ENCODE data around the gene ISLR. TPM values are rescaled to one million over a fixed set of nuclear protein-coding genes. Genes with fewer than 3 reads are reported as not detected.

The ISLR gene
- total and polyA plus RNA-seq, 9 of the 15 experiments (the other 6 are each of a cell fraction or from before 2014, with no cell fraction given), result not detected

- DNase-seq (ENCODE audit: extremely low read depth in 1 of 4, low spot score in 3 of 4) (no peak), ATAC-seq (no peak), FAIRE-seq (no peak)
- Histone ChIP-seq H3K9me3 (replicated peaks; ENCODE audit: control insufficient read depth, insufficient read depth, low read depth, low read length) (no peaks in the 10 kb centered on the region), H3K9ac (ENCODE audit: insufficient read depth in 1 of 2, low read depth in 2 of 2, low read length in 2 of 2) (no peak overlapping the region), H3K4me2 (ENCODE audit: insufficient read depth, low read length) (no peak overlapping the region), H3K9me1 (ENCODE audit: control insufficient read depth, insufficient read depth, low read length) (no peaks in the 10 kb centered on the region), H3K27ac (ENCODE audit: extremely low read depth, low read depth, low read length) (no peak overlapping the region), H2AFZ (ENCODE audit: low read depth, low read length) (no peak overlapping the region), H3K79me2 (ENCODE audit: control insufficient read depth, insufficient read depth, low read length) (no peaks in the 10 kb centered on the region), H3K36me3 (ENCODE audit: control insufficient read depth, insufficient read depth, low read length) (no peaks in the 10 kb centered on the region), H3K4me1 (replicated peaks in 1 of 2; ENCODE audit: control insufficient read depth in 2 of 2, insufficient read depth in 2 of 2, low read length in 2 of 2) (peaks cover 3 to 5% of the 10 kb centered on the region in 2 experiments; a peak in 2 of 5 replicates), H3K4me3 (no peak overlapping the region), H4K20me1 (replicated peaks; ENCODE audit: control insufficient read depth, insufficient read depth, low read length) (peaks cover 8% of the 10 kb centered on the region; the same call in 1 of the 2 replicates), H3K27me3 (ENCODE audit: control insufficient read depth in 2 of 2, insufficient read depth in 2 of 2, low read length in 2 of 2) (peaks cover 9 to 38% of the 10 kb centered on the region in 2 experiments; a peak in 3 of 5 replicates)
- intact Hi-C loops (cut with micrococcal nuclease) (no loop called here), in situ Hi-C loops (cut with MboI) (no loop called here)
- POLR2A ChIA-PET, result no interaction called here
- WGBS (ENCODE audit: insufficient coverage, low coverage, missing lambda C conversion rate), result 7% methylated on average over 6 of the region's 6 CpGs
- no TSS peak for BruUV-seq (replicated peaks)
- TF ChIP-seq ZNF384 (IDR thresholded peaks at IDR 0.05; ENCODE audit: low read depth, low read length) (no peak), TRIM24 (IDR thresholded peaks at IDR 0.05) (no peak), KDM1A (IDR thresholded peaks at IDR 0.05) (peak in 1 of 2 experiments; percentile 64; a peak in 2 of 4 replicates), RCOR1 (IDR thresholded peaks at IDR 0.05; ENCODE audit: borderline replicate concordance in 1 of 2, low read depth in 2 of 2, low read length in 2 of 2) (0 out of 4 replicates have a peak, but pooled peaks of 1 of the 2 experiments have one; percentile 6), ZNF407 (IDR thresholded peaks at IDR 0.05; ENCODE audit: low read depth) (no peak), ADNP (tag; IDR thresholded peaks at IDR 0.05) (peak; percentile 81), BCOR (IDR thresholded peaks at IDR 0.05) (peak; percentile 86), ZNF24 (IDR thresholded peaks at IDR 0.05) (peak; percentile 71; the same call in 1 of the 2 replicates), PTBP1 (IDR thresholded peaks at IDR 0.05; ENCODE audit: low read depth, low read length) (0 out of 2 replicates have a peak, but pooled peaks have one; percentile 32), SMARCA5 (IDR thresholded peaks at IDR 0.05) (0 out of 2 replicates have a peak, but pooled peaks have one; percentile 38), GABPB1 (CRISPR knock-in tag; IDR thresholded peaks at IDR 0.05) (0 out of 2 replicates have a peak, but pooled peaks have one; percentile 19), RBM25 (IDR thresholded peaks at IDR 0.05; ENCODE audit: low read depth, low read length, severe bottlenecking) (peak; percentile 94)
- CTCF ChIA-PET (ENCODE audit: low intra/inter-chr PET ratio), result no interaction called here
Measured at GRCh38 chr15:74214324-74215021, 41.0 kb downstream of the ISLR start.
